Measurements from ENCODE around the gene GFOD1. TPM values are rescaled to one million over a fixed set of nuclear protein-coding genes. Genes with fewer than 3 reads are reported as not detected.

Gene GFOD1
- total RNA-seq, 1 experiment from 2014 or later: 8.8 TPM

DNA sequence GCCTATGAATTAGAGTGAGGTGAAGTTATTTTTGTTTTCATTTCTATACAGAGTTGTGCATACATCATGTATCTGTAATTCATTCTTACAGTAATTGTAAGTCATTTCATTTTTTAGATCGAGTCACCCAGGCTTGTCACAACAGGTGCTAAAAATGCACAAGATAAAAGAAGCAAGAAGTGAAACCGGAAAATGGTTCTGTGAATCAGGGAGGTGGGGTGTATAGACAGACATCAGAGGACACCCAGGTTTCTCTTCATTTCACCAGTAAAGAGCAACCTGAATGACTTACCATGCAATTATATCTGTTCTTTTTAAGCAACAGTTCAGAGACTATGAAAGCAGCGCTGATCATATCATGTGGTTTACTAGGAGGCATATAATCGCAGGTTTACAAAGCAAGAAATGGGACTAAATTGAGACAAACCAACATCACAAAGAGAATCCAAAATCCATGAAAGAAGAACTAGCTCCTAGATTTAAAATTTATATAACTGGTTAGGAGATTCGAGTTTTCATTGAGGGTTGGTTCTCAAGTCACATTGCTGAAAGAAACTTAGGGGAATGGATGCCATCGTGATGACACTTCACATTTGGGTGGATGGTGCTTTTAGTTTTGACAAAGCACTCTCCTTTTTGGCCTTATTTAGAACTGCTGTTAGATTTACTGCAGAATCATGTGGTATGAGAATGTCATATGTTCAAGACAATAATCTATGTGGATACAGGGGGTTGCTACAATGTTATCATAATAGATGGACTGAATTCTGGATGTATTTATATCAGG lies 131.2 kb downstream of the GFOD1 start:
- H3K27ac ChIP-seq (ENCODE audit: low read depth, low read length, poor library complexity, severe bottlenecking): no peak overlapping the region
- intact Hi-C loops (cut with micrococcal nuclease; ENCODE audit: unreplicated experiment): no loop called here
- POLR2A ChIA-PET (ENCODE audit: low non-redundant PET): no interaction called here
- H3K36me3 ChIP-seq (ENCODE audit: insufficient read depth, low read length, poor library complexity, severe bottlenecking): no peaks in the 10 kb centered on the region
- no peaks in the 10 kb centered on the region for H3K27me3 ChIP-seq (replicated peaks; ENCODE audit: insufficient read depth, low read depth, low read length, poor library complexity)
- no TSS peak for BruUV-seq (replicated peaks)
- no peak for TF ChIP-seq EZH2 (IDR thresholded peaks at IDR 0.05; ENCODE audit: borderline replicate concordance, low read depth, low read length, poor library complexity, severe bottlenecking)
- TF ChIP-seq, protein P1, sequence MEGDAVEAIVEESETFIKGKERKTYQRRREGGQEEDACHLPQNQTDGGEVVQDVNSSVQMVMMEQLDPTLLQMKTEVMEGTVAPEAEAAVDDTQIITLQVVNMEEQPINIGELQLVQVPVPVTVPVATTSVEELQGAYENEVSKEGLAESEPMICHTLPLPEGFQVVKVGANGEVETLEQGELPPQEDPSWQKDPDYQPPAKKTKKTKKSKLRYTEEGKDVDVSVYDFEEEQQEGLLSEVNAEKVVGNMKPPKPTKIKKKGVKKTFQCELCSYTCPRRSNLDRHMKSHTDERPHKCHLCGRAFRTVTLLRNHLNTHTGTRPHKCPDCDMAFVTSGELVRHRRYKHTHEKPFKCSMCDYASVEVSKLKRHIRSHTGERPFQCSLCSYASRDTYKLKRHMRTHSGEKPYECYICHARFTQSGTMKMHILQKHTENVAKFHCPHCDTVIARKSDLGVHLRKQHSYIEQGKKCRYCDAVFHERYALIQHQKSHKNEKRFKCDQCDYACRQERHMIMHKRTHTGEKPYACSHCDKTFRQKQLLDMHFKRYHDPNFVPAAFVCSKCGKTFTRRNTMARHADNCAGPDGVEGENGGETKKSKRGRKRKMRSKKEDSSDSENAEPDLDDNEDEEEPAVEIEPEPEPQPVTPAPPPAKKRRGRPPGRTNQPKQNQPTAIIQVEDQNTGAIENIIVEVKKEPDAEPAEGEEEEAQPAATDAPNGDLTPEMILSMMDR (conservative IDR thresholded peaks at IDR 0.05; ENCODE audit: low read depth, low read length): no peak
- CTCF ChIA-PET: no interaction called here
- DNase-seq (ENCODE audit: low spot score): no peak
- H3K4me3 ChIP-seq (ENCODE audit: low read depth, low read length, poor library complexity, severe bottlenecking): no peak overlapping the region
- H3K9me3 ChIP-seq (ENCODE audit: low read depth, low read length, poor library complexity, severe bottlenecking): no peaks in the 10 kb centered on the region
- H3K4me1 ChIP-seq (ENCODE audit: insufficient read depth, low read length, poor library complexity, severe bottlenecking): no peaks in the 10 kb centered on the region

DNA sequence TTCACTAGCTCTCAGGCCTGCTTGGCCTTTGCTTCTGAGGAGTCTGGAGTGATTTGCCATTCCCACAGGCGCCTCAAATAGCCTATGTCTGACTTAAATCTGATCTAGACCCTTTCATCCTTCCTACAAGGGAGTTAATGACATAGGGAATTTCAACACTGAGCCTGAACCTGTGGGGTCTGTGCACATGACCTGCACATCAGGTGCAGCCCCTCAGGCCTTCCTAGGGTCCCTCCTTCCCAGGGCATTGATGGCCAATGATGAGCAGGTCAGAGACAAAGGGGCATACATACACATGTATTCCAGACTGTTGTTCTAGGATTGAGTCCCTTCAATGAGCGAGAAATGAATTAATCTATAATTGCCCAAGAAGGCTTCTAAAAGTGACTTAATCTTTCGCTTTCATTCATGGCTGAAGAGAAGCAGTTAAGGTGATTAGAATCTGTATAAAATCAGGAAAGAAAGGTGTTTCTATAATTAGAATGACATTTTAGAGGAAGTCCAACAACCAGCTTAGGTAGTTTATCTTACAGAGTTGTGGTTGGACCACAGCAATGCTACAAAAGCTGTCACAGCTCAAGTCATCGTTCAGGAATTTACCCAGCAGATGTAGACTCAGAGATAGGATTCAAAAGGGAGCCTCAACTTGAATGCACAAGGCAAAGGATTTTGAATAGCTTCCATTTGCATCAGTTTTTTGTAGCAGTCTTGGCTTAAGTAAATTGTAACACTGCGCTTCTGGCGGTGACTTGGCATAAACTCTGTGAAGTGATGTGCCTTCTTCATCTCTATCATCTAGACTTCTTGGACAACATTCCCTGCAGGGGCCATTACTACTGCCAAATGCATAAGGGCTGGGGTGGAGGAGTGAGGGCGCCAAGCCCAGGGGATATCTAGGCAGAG lies 132.1 kb downstream of the GFOD1 start:
- CTCF ChIA-PET: no interaction called here
- no peaks in the 10 kb centered on the region for H3K9me3 ChIP-seq (ENCODE audit: low read depth, low read length, poor library complexity, severe bottlenecking)
- H3K27ac ChIP-seq (ENCODE audit: low read depth, low read length, poor library complexity, severe bottlenecking): no peak overlapping the region
- no peaks in the 10 kb centered on the region for H3K36me3 ChIP-seq (ENCODE audit: insufficient read depth, low read length, poor library complexity, severe bottlenecking)
- H3K27me3 ChIP-seq (replicated peaks; ENCODE audit: insufficient read depth, low read depth, low read length, poor library complexity): no peaks in the 10 kb centered on the region
- POLR2A ChIA-PET (ENCODE audit: low non-redundant PET): no interaction called here
- no TSS peak for BruUV-seq (replicated peaks)
- no peaks in the 10 kb centered on the region for H3K4me1 ChIP-seq (ENCODE audit: insufficient read depth, low read length, poor library complexity, severe bottlenecking)
- no peak overlapping the region for H3K4me3 ChIP-seq (ENCODE audit: low read depth, low read length, poor library complexity, severe bottlenecking)
- TF ChIP-seq, protein P1 (conservative IDR thresholded peaks at IDR 0.05; ENCODE audit: low read depth, low read length): no peak
- TF ChIP-seq EZH2 (IDR thresholded peaks at IDR 0.05; ENCODE audit: borderline replicate concordance, low read depth, low read length, poor library complexity, severe bottlenecking): no peak
- DNase-seq (ENCODE audit: low spot score): no peak
- intact Hi-C loops (cut with micrococcal nuclease; ENCODE audit: unreplicated experiment): no loop called here

DNA sequence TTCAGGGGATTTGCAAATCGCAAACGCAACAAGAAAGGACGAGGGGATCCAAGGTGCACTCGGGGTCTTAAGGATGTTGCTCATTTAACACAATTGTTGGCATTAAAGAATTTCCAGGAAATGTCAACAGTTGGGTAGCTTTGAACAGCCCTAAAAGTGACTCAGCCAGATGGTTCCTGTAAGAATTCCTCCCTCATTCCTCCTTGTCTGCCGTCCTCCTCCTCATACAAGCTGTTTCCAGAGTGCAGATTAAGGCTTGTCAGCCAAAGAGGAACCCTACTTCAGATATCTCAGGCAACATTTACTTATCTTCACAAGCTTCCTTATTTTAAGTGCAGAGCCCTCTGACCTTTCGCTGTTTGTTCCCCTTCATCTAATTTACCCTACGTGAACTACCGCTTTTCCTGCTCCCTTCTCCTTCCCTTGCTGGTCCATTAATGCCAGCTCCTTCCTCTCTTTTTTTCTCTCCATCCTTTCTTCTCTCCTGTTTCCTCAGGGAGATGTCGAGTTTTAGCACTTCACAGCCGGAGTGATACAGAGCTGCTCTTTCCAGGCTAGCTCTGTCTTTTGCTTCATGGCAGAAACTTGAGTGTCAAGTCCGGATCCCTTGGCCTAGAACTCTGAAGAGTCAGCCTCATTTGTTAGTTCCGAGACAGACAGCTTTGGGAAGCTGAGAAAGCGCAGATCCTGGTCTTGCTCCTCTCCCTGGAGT lies 132.9 kb downstream of the GFOD1 start:
- no peak overlapping the region for H3K27ac ChIP-seq (ENCODE audit: low read depth, low read length, poor library complexity, severe bottlenecking)
- no peak for DNase-seq (ENCODE audit: low spot score)
- no peak overlapping the region for H3K4me3 ChIP-seq (ENCODE audit: low read depth, low read length, poor library complexity, severe bottlenecking)
- no TSS peak for BruUV-seq (replicated peaks)
- intact Hi-C loops (cut with micrococcal nuclease; ENCODE audit: unreplicated experiment): no loop called here
- no peaks in the 10 kb centered on the region for H3K36me3 ChIP-seq (ENCODE audit: insufficient read depth, low read length, poor library complexity, severe bottlenecking)
- ChIA-PET POLR2A (ENCODE audit: low non-redundant PET) (no interaction called here), CTCF (no interaction called here)
- no peaks in the 10 kb centered on the region for H3K9me3 ChIP-seq (ENCODE audit: low read depth, low read length, poor library complexity, severe bottlenecking)
- TF ChIP-seq EZH2 (IDR thresholded peaks at IDR 0.05; ENCODE audit: borderline replicate concordance, low read depth, low read length, poor library complexity, severe bottlenecking): no peak
- TF ChIP-seq, protein P1 (conservative IDR thresholded peaks at IDR 0.05; ENCODE audit: low read depth, low read length): no peak
- H3K27me3 ChIP-seq (replicated peaks; ENCODE audit: insufficient read depth, low read depth, low read length, poor library complexity): no peaks in the 10 kb centered on the region
- no peaks in the 10 kb centered on the region for H3K4me1 ChIP-seq (ENCODE audit: insufficient read depth, low read length, poor library complexity, severe bottlenecking)
